Left kidney (tissue), 2 donors: Measurements from ENCODE around the gene ADAM12. TPM values are rescaled to one million over a fixed set of nuclear protein-coding genes. Genes with fewer than 3 reads are reported as not detected.
"Not testable (repeated sequence)": the region's sequence is repeated elsewhere in the genome, so short reads cannot be mapped to it uniquely, and the experiment has no call there.

ENCODE experiments used
- DNase-seq: peaks from one replicate; pipeline ENCODE4 v3.0.0-alpha.2; 2013
- polyA plus RNA-seq: library from polyadenylated mRNA; unstranded; fragments of 120-200 nt; gene quantifications from one replicate; pipeline ENCODE4 v1.2.1, GENCODE V29; 2013; ENCODE audit not compliant: insufficient read length

The ADAM12 gene
- polyA plus RNA-seq, 1 donor, result 26.4 TPM

GRCh38 chr10:126052171-126052570 is 336.1 kb downstream of the ADAM12 start:
- DNase-seq, result no peak

DNA sequence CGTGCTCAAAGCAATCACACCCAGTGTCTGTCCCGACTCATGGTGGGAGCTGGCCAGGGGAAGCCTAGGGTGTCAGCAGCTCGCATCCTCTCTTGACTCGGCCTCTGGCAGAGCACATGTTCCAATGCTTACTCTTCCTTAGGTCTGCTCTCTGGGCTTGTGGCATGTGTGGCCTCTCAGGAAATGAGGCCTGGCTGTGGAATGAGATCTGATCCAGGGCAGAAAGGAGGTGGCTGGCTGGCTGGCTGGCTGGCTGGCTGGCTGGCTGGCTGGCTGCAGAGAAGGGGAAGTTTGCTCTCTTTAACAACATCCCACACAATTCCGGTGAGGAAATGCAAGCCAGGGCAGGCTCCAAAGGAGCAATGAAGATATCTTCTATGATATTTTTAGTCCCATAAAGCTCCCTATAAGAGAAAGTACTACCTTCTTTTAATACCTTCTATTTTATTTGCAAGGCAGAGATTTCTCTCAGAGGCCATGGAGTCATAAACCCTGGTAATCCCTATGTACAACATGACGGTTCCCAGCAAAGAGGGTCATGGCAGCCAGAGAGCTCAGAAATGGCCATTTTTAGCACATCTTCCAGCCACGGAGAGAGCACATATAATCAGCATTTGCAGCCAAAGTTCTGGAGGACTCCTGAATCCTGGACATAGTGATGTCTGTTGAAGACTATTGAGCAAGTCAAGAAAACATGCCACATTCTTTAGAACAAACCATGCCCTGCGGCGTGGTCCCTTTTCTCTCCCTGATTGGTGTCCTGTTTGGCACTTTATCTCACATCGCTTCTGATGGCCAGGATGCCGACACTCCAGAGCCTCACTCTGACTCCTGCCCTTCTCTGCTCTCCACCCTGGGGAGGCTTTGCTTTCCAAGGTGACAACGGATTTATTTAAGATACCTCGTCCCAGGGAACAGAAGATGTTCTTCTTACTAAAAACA is 338.2 kb downstream of the ADAM12 start:
- no peak for DNase-seq

GRCh38 chr10:126047749-126048148 is 340.5 kb downstream of the ADAM12 start:
- DNase-seq, result not testable (repeated sequence)

GRCh38 chr10:126046831-126047230 is 341.4 kb downstream of the ADAM12 start:
- DNase-seq, result no peak

GRCh38 chr10:126045861-126046260 is 342.4 kb downstream of the ADAM12 start:
- DNase-seq, result no peak

DNA sequence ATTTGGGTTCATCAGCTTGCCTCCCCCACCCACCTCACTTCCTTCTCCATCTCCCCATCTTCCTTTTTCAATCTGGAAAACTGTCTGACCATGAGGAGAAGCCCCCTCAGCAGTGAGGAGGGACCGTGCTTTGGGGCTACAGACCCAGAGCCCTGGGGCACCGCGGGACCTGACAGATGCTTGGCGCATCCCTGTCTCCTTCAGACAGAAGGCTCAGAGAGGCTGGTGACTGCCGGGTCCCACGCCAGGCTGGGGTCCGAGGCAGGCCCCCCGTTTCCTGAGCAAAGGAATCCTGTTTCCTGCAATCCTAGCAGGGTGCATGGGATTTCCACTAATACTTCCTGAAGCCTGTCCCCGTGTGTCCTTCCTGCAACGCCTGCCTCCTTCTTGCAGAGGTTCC is 344.9 kb downstream of the ADAM12 start:
- DNase-seq, result no peak

- no peak for DNase-seq
These were observed 345.4 kb downstream of the ADAM12 start for GRCh38 chr10:126042906-126043305.

- no peak for DNase-seq
These were observed 345.9 kb downstream of the ADAM12 start for GRCh38 chr10:126042354-126042753.

- DNase-seq, result peak; percentile 91
These were observed 346.5 kb downstream of the ADAM12 start for GRCh38 chr10:126041804-126042231.

DNA sequence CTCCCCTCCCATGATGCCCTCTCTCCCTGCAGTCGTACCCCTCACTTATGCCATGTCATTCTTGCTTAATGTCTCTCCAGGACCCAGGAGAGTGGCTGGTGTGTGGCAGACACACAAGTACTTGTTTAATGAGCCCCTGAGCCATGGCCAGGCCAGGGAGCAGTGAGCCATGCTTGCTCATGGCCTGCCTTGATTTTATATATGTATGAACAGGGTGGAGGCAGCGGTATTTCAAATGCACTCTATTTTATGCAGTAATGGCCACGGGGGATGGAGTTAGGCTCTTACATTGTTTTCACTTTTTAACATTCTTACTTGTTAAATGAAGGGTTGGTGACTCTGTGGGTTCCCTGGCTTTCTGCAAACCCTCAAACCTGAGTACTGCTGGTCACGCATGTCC is 347.2 kb downstream of the ADAM12 start:
- DNase-seq, result no peak

GRCh38 chr10:126037946-126038345 is 350.3 kb downstream of the ADAM12 start:
- no peak for DNase-seq

DNA sequence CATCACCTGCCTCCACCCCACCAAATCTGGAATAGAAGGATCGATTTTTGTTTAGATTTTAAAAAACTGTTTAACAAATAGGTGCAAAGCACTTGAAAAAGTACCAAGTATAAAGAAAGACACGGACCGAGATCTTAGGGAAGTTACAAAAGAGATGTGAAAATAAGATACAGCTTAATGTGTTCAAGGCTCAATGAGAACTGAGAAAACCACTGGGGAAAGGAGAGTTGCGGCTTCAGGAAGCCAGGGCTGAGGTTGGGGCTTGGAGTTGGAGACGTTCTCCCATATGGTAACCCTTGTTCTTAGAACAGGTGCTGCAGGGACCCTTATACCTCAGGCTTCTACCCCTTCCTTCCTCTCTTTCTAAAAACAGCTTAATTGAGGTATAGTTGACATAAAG is 351.8 kb downstream of the ADAM12 start:
- no peak for DNase-seq

DNA sequence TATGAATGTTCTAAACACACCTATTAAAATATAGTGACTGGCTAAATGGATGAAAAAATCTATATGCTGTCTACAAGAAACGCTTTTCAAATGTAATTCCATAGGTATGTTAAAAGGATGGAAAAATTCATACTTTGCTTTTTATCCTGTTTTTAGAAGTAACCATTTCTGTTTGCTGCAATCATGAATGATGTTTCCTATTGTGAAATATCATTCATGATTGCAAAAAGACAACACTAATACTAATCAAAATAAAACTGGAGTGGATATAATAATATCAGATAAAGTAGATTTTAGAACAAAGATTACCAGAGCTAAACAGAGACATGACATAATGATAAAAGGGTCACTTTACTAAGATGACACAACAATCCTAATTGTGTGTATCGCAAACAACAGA is 353.7 kb downstream of the ADAM12 start:
- no peak for DNase-seq

GRCh38 chr10:126029999-126030398 is 358.3 kb downstream of the ADAM12 start:
- DNase-seq, result no peak

DNA sequence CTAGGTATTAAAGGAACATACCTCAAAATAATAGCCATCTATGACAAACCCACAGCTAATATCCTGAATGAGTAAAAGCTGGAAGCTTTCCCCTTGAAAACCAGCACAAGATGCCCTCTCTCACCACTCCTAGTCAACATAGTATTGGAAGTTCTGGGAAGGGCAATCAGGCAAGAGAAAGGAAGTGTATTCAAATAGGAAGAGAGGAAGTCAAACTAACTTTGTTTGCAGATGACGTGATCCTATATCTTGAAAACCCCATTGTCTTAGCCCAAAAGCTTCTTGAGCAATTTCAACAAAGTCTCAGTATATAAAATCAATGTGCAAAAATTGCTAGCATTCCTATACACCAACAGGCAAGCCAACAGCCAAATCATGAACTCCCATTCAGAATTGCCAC is 360.6 kb downstream of the ADAM12 start:
- no peak for DNase-seq

DNA sequence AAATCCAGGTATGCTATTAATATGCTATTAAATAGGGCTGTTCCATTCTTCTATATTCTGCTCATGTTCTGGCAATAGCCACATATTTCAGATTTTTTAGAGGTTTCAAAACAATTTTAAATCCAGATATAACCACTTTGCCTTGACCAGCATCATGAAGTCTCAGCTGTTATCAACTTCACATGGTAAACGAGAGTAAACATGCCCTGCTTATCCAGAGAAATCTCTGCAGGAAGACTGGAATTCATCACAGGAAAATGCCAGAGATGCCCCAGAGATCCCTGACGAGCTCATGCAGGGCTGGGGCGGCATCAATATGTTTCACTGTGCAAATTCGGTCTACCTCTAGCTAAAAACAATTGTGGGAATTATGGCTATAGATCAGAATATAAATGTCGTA is 365.4 kb downstream of the ADAM12 start:
- no peak for DNase-seq

- DNase-seq, result no peak
These were observed 366.3 kb downstream of the ADAM12 start for GRCh38 chr10:126021833-126022500.

DNA sequence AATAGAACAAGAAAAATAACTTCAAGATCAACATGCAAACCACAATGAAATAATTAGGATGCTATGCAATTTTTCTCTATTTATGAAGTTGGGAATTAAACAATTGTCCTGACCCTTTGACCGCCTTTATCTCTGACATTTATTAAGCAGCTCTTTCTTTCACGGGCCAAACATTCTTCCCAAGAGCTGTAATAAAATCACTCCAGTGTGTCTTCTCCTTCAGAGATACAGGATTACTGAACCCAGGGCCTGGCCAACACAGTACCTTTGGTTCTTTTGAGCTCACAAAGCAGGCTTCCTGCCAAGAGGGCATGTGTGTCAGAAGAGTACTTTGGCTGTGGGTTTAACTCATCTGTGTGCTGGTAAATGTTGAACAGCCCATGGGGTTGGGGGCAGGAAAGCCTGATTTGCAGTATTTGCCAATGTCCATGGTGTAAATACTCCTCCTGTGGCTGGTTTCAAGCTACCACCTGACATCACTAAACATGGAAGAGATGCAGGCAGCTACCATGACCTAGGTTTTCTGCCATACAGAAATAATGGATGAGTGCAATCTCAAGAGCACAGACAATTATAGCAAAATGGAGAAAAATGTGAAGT is 370.2 kb downstream of the ADAM12 start:
- no peak for DNase-seq

DNA sequence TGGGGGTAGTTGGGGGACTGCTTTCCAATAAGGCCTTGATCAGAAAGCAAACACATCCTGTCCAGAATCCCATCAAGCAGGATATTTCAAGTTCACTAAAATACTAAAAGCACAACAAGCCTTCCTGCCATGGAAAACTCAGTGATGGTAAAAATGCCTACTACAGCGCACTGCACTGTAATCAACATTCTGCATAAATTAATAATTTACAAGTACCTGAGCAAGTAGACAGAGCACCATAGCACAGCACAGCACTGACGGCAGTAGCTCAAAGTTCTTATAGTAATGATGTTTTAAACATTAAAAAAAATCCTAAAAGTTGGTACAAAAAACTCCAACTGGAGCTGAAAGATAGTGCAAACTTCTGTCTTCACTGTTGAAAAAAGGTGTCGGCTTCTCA is 371.4 kb downstream of the ADAM12 start:
- DNase-seq, result no peak

DNA sequence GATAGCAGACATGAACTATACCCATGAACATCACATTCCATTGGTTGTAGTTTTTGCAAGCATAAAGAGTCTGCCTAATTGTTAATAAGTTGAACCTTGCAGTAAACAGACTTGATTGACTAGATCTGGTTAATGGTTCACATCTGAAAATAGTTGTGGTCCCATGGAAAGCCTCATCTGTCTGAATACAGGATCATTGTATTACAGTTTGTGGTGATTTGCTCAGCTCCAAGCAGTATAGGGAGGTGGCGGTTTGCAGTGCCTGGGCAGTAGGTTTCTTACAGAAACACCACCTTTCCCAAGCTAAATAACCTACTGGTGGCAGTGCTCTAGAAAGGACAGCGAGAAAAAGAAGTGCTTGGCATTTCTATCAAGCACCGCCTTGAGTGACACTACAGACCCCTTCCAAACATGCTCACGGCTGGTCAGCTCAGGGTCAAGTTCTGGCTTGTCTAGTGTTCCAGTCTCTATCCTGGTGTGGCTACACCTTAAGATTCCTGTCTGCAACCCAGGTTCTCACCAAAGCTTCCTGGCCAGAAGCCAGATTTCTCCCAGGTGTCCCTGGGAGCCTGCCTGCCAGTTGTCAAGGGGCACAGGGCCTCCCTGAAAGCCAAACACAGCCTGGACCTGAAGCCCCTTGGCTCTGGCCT is 372.0 kb downstream of the ADAM12 start:
- DNase-seq, result no peak

GRCh38 chr10:126015413-126015812 is 372.9 kb downstream of the ADAM12 start:
- no peak for DNase-seq

DNA sequence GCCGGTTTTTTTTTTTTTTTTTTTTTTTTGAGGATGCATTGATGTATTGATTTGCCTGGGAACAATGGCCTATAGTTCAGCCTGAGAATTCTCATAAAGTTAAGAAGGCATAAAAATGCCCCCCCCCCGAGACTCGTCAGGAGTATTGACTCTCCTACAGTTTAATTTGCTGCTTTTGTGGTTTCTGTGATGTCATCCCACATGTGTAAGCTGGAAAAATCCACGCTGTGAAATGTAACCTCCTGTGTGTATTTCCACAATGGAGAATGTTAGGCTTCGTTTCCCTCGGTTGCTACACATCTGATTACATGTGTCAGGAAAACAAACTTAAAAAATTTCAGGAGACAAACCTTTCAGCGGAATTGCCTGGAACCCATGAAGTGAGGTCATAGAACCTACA is 374.0 kb downstream of the ADAM12 start:
- no peak for DNase-seq
